HepG2 (cell line): ENCODE results near the gene NR2F6. TPM values are rescaled to one million over a fixed set of nuclear protein-coding genes. Genes with fewer than 3 reads are reported as not detected.

ENCODE experiments used
- AKAP8 ChIP-seq: sonication (generic); formaldehyde crosslinking; IDR thresholded peaks from 2 replicates; pipeline ENCODE4 v1.5.1; 2020; ENCODE audit warnings: mild to moderate bottlenecking, missing genetic modification reagents
- ARID4A ChIP-seq: sonication (generic); formaldehyde crosslinking; IDR thresholded peaks from 2 replicates; pipeline ENCODE4 v1.5.0; 2020; ENCODE audit warnings: mild to moderate bottlenecking, missing genetic modification reagents, borderline replicate concordance
- BCLAF1 ChIP-seq: fragments of 450-650 bp; IDR thresholded peaks from 2 replicates; pipeline ENCODE4 v1.6.1; 2017; ENCODE audit warnings: mild to moderate bottlenecking
- CCDC6 ChIP-seq: sonication (generic); formaldehyde crosslinking; IDR thresholded peaks from 2 replicates; pipeline ENCODE4 v1.8.1; 2022; ENCODE audit warnings: mild to moderate bottlenecking, missing genetic modification reagents, moderate library complexity
- ERF ChIP-seq: IDR thresholded peaks from 2 replicates; pipeline ENCODE4 v1.6.1; 2018; ENCODE audit warnings: missing biosample characterization, missing genetic modification reagents
- HHEX ChIP-seq: IDR thresholded peaks from 2 replicates; pipeline ENCODE4 v1.6.1; 2016; ENCODE audit warnings: control low read depth
- JUND ChIP-seq: sonication (generic); formaldehyde crosslinking; IDR thresholded peaks from 2 replicates; pipeline ENCODE4 v1.8.0; 2022; ENCODE audit warnings: mild to moderate bottlenecking, missing genetic modification reagents
- KLF6 ChIP-seq: IDR thresholded peaks from 2 replicates; pipeline ENCODE4 v1.8.0; 2016; ENCODE audit warnings: missing biosample characterization, missing genetic modification reagents
- LCORL ChIP-seq, 2 experiments: fragments of 450-650 bp in 1 of 2; sonication (generic) in 1 of 2; formaldehyde crosslinking in 1 of 2; IDR thresholded peaks; 2 replicates each; pipeline versions ENCODE4 v1.5.0 to v1.6.1; 2017 to 2020; ENCODE audit warnings: antibody characterized with exemption in 1 of 2, missing genetic modification reagents in 1 of 2
- MED8 ChIP-seq: sonication (generic); formaldehyde crosslinking; IDR thresholded peaks from 2 replicates; pipeline ENCODE4 v1.8.1; 2023; ENCODE audit warnings: mild to moderate bottlenecking, missing genetic modification reagents; ENCODE audit not compliant: insufficient replicate concordance
- MIXL1 ChIP-seq: IDR thresholded peaks from 2 replicates; pipeline ENCODE4 v1.6.1; 2016
- NAIF1 ChIP-seq: sonication (generic); formaldehyde crosslinking; IDR thresholded peaks from 2 replicates; pipeline ENCODE4 v1.5.0; 2020; ENCODE audit warnings: mild to moderate bottlenecking, missing genetic modification reagents, borderline replicate concordance
- NKX3-1 ChIP-seq: sonication (generic); formaldehyde crosslinking; IDR thresholded peaks from 2 replicates; pipeline ENCODE4 v1.5.0; 2020; ENCODE audit warnings: missing genetic modification reagents
- NR0B2 ChIP-seq: sonication (generic); formaldehyde crosslinking; IDR thresholded peaks from 2 replicates; pipeline ENCODE4 v1.4.0; 2020; ENCODE audit warnings: mild to moderate bottlenecking, missing genetic modification reagents
- PHF20 ChIP-seq: sonication (generic); formaldehyde crosslinking; IDR thresholded peaks from 2 replicates; pipeline ENCODE4 v1.5.0; 2020; ENCODE audit warnings: mild to moderate bottlenecking, missing genetic modification reagents
- THAP7 ChIP-seq: sonication (generic); formaldehyde crosslinking; IDR thresholded peaks from 2 replicates; pipeline ENCODE4 v1.8.1; 2023; ENCODE audit warnings: mild to moderate bottlenecking, missing genetic modification reagents
- ZNF274 ChIP-seq: sonication (generic); formaldehyde crosslinking; IDR thresholded peaks from 2 replicates; pipeline ENCODE4 v1.5.1; 2020; ENCODE audit warnings: mild to moderate bottlenecking, missing genetic modification reagents
- ZNF558 ChIP-seq: sonication (generic); formaldehyde crosslinking; IDR thresholded peaks from 2 replicates; pipeline ENCODE4 v1.9.0; 2022; ENCODE audit warnings: mild to moderate bottlenecking, missing genetic modification reagents, borderline replicate concordance
- ZNF563 ChIP-seq: sonication (generic); formaldehyde crosslinking; IDR thresholded peaks from 2 replicates; pipeline ENCODE4 v1.8.0; 2022; ENCODE audit warnings: mild to moderate bottlenecking, moderate library complexity, missing genetic modification reagents
- ZNF678 ChIP-seq: sonication (generic); formaldehyde crosslinking; IDR thresholded peaks from 2 replicates; pipeline ENCODE4 v1.4.0; 2020; ENCODE audit warnings: mild to moderate bottlenecking, missing genetic modification reagents
- ZNF747 ChIP-seq: sonication (generic); formaldehyde crosslinking; IDR thresholded peaks from 2 replicates; pipeline ENCODE4 v1.8.1; 2023; ENCODE audit warnings: missing genetic modification reagents, mild to moderate bottlenecking, borderline replicate concordance
- ZNF841 ChIP-seq: sonication (generic); formaldehyde crosslinking; IDR thresholded peaks from 2 replicates; pipeline ENCODE4 v1.8.1; 2023; ENCODE audit warnings: missing genetic modification reagents, borderline replicate concordance
- ZNF879 ChIP-seq: sonication (generic); formaldehyde crosslinking; IDR thresholded peaks from 2 replicates; pipeline ENCODE4 v1.8.1; 2023; ENCODE audit warnings: missing genetic modification reagents
- polyA plus RNA-seq, 8 experiments: library from polyadenylated mRNA; depleted of rRNA in 3 of 8; stranded (reverse) in 7 of 8; unstranded in 1 of 8; fragments of >200 nt; fragmentation: Illumina TruSeq in 4 of 8; extraction: Trizol in 4 of 8; gene quantifications; 2 replicates each; pipeline versions ENCODE4 v1.2.1 to v1.2.3, GENCODE V29; 2011 to 2016; ENCODE audit warnings: low read depth in 4 of 8, missing spikeins in 1 of 8, mixed read lengths in 1 of 8; ENCODE audit not compliant: insufficient read depth in 1 of 8
- total RNA-seq, 5 experiments: library from RNA; depleted of rRNA; stranded (reverse); fragments of >200 nt; fragmentation: Illumina TruSeq; extraction: Trizol; gene quantifications; 2 replicates each; pipeline ENCODE4 v1.2.3, GENCODE V29; 2016; ENCODE audit warnings: low read depth in 1 of 5

Gene NR2F6
- total and polyA plus RNA-seq, 2 of the 13 experiments (the other 11 are each of a cell fraction or from before 2014, with no cell fraction given): 30.9 to 72.4 TPM

- TF ChIP-seq ARID4A (CRISPR knock-in tag) (0 out of 2 replicates have a peak, but pooled peaks have one; percentile 4), HHEX (CRISPR knock-in tag) (no peak), ZNF678 (CRISPR knock-in tag) (no peak), KLF6 (CRISPR knock-in tag) (no peak), ZNF841 (CRISPR knock-in tag) (no peak), THAP7 (0 out of 2 replicates have a peak, but pooled peaks have one; percentile 67), ERF (CRISPR knock-in tag) (no peak), ZNF747 (CRISPR knock-in tag) (0 out of 2 replicates have a peak, but pooled peaks have one; percentile 42), MIXL1 (CRISPR knock-in tag) (no peak), NAIF1 (no peak), MED8 (CRISPR knock-in tag) (no peak), PHF20 (CRISPR knock-in tag) (no peak), NR0B2 (CRISPR knock-in tag) (no peak), NKX3-1 (no peak), ZNF274 (no peak), BCLAF1 (no peak), AKAP8 (CRISPR knock-in tag) (no peak), CCDC6 (peak; percentile 47; the same call in 1 of the 2 replicates), ZNF563 (CRISPR knock-in tag) (no peak), ZNF879 (CRISPR knock-in tag) (no peak), ZNF558 (0 out of 2 replicates have a peak, but pooled peaks have one; percentile 26), LCORL (IDR thresholded peaks at IDR 0.05) (no peak), LCORL (CRISPR knock-in tag; IDR thresholded peaks at IDR 0.05) (peak; percentile 8; the same call in 1 of the 2 replicates), JUND (CRISPR knock-in tag) (no peak)
Observed at GRCh38 chr19:17243211-17243829, 2.4 kb downstream of the NR2F6 start (continued).
